GM12892 (cell line): ENCODE results near the gene SNAPC2.
A peak's percentile ranks its signal among the peaks of the same experiment; 100 is the strongest.

Source experiments
- DNase-seq: peaks from one replicate; pipeline ENCODE4 v3.0.0; 2011; ENCODE audit not compliant: insufficient read length
- FAIRE-seq: peaks from 2 replicates; lab custom pipeline; 2011; peaks lifted over from hg19 to GRCh38; lab: Jason Lieb, UNC
- POLR2A ChIP-seq: IDR thresholded peaks from 2 replicates; pipeline ENCODE4 v1.6.1; 2011; ENCODE audit warnings: low read depth, low read length, control low read depth
- POLR2AphosphoS5 ChIP-seq: IDR thresholded peaks from 2 replicates; pipeline ENCODE4 v1.6.1; 2011; ENCODE audit warnings: low read depth, low read length, control low read depth
- TAF1 ChIP-seq: IDR thresholded peaks from 2 replicates; pipeline ENCODE4 v1.6.1; 2011; ENCODE audit warnings: low read depth, mild to moderate bottlenecking, control low read depth, low read length, borderline replicate concordance

The SNAPC2 gene

GRCh38 chr19:7920519-7921301 is 572 bp downstream of the SNAPC2 start:
- DNase-seq (peak; percentile 86), FAIRE-seq (peak; percentile 96)
- TF ChIP-seq POLR2A (no peak), TAF1 (no peak), POLR2AphosphoS5 (no peak)

DNA sequence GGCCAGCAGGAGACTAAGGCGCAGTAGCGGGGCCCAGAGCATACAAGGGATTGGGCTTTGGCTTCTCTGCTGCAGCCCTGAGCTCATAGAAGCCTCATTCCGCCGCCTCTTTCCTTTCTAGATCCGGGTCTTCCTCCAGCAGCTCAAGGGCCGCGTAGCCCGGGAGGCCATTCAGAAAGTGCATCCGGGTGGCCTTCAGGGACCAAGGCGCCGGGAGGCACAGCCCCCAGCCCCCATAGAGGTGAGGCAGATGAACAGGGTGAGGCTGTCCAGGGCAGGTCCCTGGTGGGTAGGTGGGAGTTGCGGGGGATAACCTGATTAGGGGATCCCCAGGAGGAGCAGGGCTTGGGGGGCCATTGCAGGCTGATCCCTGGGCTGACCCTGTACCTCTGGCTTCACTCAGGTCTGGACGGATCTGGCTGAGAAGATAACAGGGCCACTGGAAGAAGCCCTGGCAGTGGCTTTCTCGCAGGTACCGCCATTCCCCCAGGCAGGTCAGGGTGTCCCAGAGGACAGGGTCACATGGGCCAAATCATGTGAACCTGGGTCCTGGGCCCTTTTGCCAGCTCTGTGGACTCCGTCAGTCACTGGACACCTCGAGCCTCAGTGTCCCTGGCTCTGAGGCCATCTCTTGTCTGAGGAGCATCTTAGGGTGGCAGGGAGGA is 1.3 kb downstream of the SNAPC2 start:
- DNase-seq (no peak), FAIRE-seq (no peak)
- TF ChIP-seq TAF1 (no peak), POLR2AphosphoS5 (no peak), POLR2A (no peak)

GRCh38 chr19:7921967-7922835 is 2.1 kb downstream of the SNAPC2 start:
- TF ChIP-seq POLR2A, result no peak
- TF ChIP-seq POLR2AphosphoS5, result no peak
- no peak for TF ChIP-seq TAF1
- DNase-seq, result no peak
- no peak for FAIRE-seq

DNA sequence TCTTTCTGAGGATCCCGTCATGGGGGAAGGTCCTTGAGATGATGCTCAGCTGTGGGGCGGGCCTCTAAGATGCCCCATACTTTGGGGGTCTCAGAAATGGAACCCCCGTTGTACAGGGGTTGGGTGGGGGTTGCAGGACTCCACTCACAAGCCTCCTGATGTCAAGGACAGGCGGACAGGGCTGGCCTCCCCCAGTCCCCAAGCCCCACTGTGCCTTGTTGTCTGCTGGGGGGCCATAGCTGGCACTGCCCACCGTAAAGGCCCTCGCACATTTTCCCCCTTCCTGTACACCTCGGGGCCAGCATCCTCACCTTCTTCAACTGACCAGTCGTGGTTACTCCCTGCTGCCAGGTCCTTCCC is 2.7 kb downstream of the SNAPC2 start:
- TF ChIP-seq POLR2A (no peak), POLR2AphosphoS5 (no peak), TAF1 (no peak)

GRCh38 chr19:7923295-7924191 is 3.4 kb downstream of the SNAPC2 start:
- no peak for FAIRE-seq
- TF ChIP-seq TAF1 (no peak), POLR2AphosphoS5 (no peak), POLR2A (no peak)

More for the DNA sequence above, 2.7 kb downstream of the SNAPC2 start:
- no peak for FAIRE-seq
- DNase-seq, result no peak

GRCh38 chr19:7924241-7924640 is 4.1 kb downstream of the SNAPC2 start:
- DNase-seq, result no peak
- no peak for FAIRE-seq
- TF ChIP-seq POLR2A (no peak), POLR2AphosphoS5 (no peak), TAF1 (no peak)

More at GRCh38 chr19:7923295-7924191, 3.4 kb downstream of the SNAPC2 start:
- no peak for DNase-seq

DNA sequence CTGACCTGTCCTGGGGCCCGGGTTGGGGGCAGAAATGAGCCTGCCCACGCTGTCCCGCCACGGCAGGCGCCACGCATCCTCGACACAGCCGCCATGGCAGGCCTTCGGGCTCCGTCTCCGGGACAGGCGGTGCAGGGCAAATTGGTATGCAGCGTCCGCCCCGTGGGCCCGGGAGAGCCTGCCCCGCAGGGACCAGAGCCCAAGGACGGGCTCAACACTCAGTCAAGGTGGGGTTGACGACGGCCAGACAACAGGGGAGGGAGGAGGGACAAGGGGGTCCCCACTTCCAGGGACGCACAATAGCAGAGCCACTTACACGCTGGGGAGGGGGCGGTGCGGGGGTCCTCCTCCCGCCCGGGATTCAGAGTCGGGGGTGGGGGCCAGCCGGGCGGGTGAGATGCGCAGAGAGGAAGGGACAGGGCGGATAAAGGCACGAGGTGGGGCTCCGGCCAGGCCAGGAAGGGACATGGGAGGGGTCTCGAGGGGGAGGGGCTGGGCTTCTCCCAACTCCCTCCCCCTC is 4.6 kb downstream of the SNAPC2 start:
- no peak for DNase-seq
- FAIRE-seq, result no peak
- TF ChIP-seq POLR2A (no peak), POLR2AphosphoS5 (no peak), TAF1 (no peak)

GRCh38 chr19:7925171-7925851 is 5.2 kb downstream of the SNAPC2 start:
- TF ChIP-seq POLR2AphosphoS5 (no peak), POLR2A (no peak), TAF1 (no peak)
- DNase-seq (peak; percentile 94), FAIRE-seq (peak; percentile 94)

DNA sequence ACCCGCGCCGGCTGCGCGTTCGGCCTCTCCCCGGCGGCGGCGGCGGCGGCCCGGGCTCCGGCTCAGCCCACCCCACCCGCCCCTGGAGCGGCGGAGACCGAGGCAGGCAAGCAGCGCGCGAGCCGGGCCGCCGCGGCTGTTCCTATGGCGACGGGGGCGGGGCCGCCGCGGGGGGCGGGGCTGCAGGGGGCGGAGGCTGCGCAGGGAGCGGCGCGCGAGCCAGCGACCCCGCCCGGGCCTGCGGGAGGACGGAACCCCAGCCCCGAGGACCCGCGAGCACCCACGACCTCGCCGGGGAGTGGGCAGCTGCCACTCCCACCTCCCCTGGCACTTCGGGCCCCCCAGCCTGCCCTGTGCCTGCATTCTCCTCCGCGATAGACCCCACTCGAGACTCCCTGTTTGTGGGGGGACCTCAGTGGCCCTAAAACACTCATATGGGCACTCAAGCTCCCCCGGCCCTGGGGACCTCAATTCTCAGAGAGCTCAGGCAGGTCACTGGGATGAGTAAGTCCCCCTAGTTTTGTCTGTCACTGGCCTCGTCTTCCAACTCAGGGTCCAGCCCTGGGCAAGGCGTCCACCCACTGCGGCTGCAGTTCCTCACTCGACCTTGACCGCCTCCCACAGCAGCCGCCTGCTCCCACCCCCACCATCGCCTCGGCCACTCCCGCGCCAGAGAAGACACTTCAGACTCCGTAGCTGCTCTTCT is 6.0 kb downstream of the SNAPC2 start, which contains the start of gene CTXN1:
Gene CTXN1, minus strand, starts transcription at position 115 of the 706 bp plus-strand sequence. CDS start 597 bp downstream, outside the sequence.
- no peak for TF ChIP-seq TAF1
- peak; percentile 43; the same call in 1 of the 2 replicates for TF ChIP-seq POLR2AphosphoS5
- TF ChIP-seq POLR2A, result peak; percentile 35; the same call in 1 of the 2 replicates
- peak; percentile 92 for DNase-seq
- no peak for FAIRE-seq
